Measurements from ENCODE around the gene NRAS. TPM values are rescaled to one million over a fixed set of nuclear protein-coding genes. Genes with fewer than 3 reads are reported as not detected.

Gene NRAS
- total and polyA plus RNA-seq, 9 of the 15 experiments (the other 6 are each of a cell fraction or from before 2014, with no cell fraction given) = 40.7 to 94.5 (median 75.4) TPM

DNA sequence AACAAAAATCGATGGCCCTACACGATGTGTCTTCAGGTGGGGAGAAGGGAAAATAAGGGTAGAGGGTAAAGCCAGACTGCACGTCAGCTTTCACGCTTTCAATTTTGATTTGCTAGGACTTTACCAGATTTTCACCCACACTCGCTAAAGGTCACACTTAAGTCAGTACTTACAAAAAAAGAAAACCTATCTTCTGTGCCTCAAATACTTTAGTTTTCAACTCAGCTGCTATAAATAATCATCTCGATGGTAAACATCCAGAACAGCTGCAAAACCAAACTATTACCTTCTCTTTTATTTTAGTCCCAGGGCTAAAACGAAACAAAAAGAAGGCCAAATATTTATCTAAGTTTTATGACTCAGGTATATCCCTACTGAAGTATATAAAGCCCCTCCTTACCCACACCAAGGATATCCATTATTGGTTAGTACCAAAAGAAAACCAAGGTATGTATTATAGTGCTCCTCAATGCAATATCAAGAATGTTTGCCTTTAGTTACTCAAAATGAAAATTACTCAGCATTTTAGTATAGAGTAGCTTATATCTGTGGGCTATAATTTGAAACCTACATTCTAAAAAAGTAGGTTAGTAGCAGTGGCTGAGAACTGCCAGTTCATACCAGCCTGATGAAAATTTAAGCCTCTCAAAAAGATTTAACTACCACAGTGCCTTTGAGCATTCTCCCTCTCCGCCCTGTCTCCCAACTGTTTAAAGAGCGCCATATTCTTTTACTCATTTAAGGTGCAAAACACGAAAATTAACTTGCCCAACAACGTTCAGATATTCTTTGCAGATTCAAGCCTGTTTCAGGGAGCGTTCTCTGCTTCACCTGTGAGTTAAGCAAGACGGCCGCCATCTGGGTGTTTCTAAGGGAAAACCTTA lies 39.7 kb upstream of the NRAS start:
- peaks cover 56% of the 10 kb centered on the region for H4K20me1 ChIP-seq (replicated peaks; ENCODE audit: control insufficient read depth, insufficient read depth, low read length)
- H3K9ac ChIP-seq (ENCODE audit: insufficient read depth in 1 of 2, low read depth in 2 of 2, low read length in 2 of 2) = peak overlapping the region; percentile 98 to 100
- ChIA-PET CTCF (ENCODE audit: low intra/inter-chr PET ratio) (no interaction called here), POLR2A (interaction anchor here (0.6 to 3.2 kb wide), 12 partner anchors 8 to 1220 kb away, joined by 3 to 17 read pairs (median 5); partner anchors contain the start of gene SIKE1)
- no peaks in the 10 kb centered on the region for H3K27me3 ChIP-seq (ENCODE audit: control insufficient read depth in 2 of 2, insufficient read depth in 2 of 2, low read length in 2 of 2)
- DNase-seq (ENCODE audit: extremely low read depth in 1 of 4, low spot score in 3 of 4) (no peak), FAIRE-seq (no peak), ATAC-seq (no peak)
- peak overlapping the region; percentile 100 for H3K27ac ChIP-seq (ENCODE audit: extremely low read depth, low read depth, low read length)
- no TSS peak for BruUV-seq (replicated peaks)
- intact Hi-C loops (cut with micrococcal nuclease) = loop anchor here (2.0 to 10.0 kb wide), 3 partner anchors 39 to 411 kb away; partner anchors contain the start of genes BCAS2 and NRAS
- H3K4me1 ChIP-seq (replicated peaks in 1 of 2; ENCODE audit: control insufficient read depth in 2 of 2, insufficient read depth in 2 of 2, low read length in 2 of 2) = peaks cover 3 to 33% of the 10 kb centered on the region in 2 experiments; a peak in 4 of 5 replicates
- H3K36me3 ChIP-seq (ENCODE audit: control insufficient read depth, insufficient read depth, low read length) = peaks cover 43% of the 10 kb centered on the region
- no peaks in the 10 kb centered on the region for H3K9me1 ChIP-seq (ENCODE audit: control insufficient read depth, insufficient read depth, low read length)
- peak overlapping the region; percentile 100 for H3K4me2 ChIP-seq (ENCODE audit: insufficient read depth, low read length)
- peak overlapping the region; percentile 93 for H3K4me3 ChIP-seq
- H3K9me3 ChIP-seq (replicated peaks; ENCODE audit: control insufficient read depth, insufficient read depth, low read depth, low read length) = peaks cover 6% of the 10 kb centered on the region
- no peak overlapping the region for H2AFZ ChIP-seq (ENCODE audit: low read depth, low read length)
- WGBS (ENCODE audit: insufficient coverage, low coverage, missing lambda C conversion rate) = 3% methylated on average over 14 of the region's 14 CpGs
- in situ Hi-C loops (cut with MboI) = no loop called here
- peaks cover 66% of the 10 kb centered on the region for H3K79me2 ChIP-seq (ENCODE audit: control insufficient read depth, insufficient read depth, low read length)
- TF ChIP-seq CSDE1 (IDR thresholded peaks at IDR 0.05) (no peak), CTBP1 (IDR thresholded peaks at IDR 0.05; ENCODE audit: borderline replicate concordance) (no peak), ZC3H4 (CRISPR knock-in tag; IDR thresholded peaks at IDR 0.05; ENCODE audit: borderline replicate concordance) (no peak), KAT8 (IDR thresholded peaks at IDR 0.05; ENCODE audit: low read depth) (no peak), NR2C2 (CRISPR knock-in tag; IDR thresholded peaks at IDR 0.05) (no peak), NR2C2 (tag; IDR thresholded peaks at IDR 0.05) (no peak), ZNF586 (CRISPR knock-in tag; conservative IDR thresholded peaks at IDR 0.05) (no peak), BCL6 (CRISPR knock-in tag; IDR thresholded peaks at IDR 0.05) (no peak), ZNF79 (CRISPR knock-in tag; IDR thresholded peaks at IDR 0.05; ENCODE audit: low read depth) (no peak), CHCHD3 (CRISPR knock-in tag; IDR thresholded peaks at IDR 0.05) (no peak), ZNF444 (CRISPR knock-in tag; IDR thresholded peaks at IDR 0.05) (no peak), HDGF (IDR thresholded peaks at IDR 0.05) (no peak), RB1 (IDR thresholded peaks at IDR 0.05; ENCODE audit: low read depth) (no peak), YY1 (IDR thresholded peaks at IDR 0.05; ENCODE audit: borderline replicate concordance in 1 of 3, control insufficient read depth in 1 of 3, extremely low read depth in 1 of 3, insufficient read depth in 3 of 3, insufficient read length in 1 of 3, insufficient replicate concordance in 2 of 3, low read depth in 1 of 3, low read length in 2 of 3) (peak in 1 of 3 experiments; percentile 45), TARDBP (IDR thresholded peaks at IDR 0.05) (no peak), MAZ (CRISPR knock-in tag; conservative IDR thresholded peaks at IDR 0.05 in 1 of 2, IDR thresholded peaks at IDR 0.05 in 1 of 2) (0 out of 4 replicates have a peak, but pooled peaks of 1 of the 2 experiments have one; percentile 18), ZNF780A (CRISPR knock-in tag; IDR thresholded peaks at IDR 0.05) (no peak), SETDB1 (IDR thresholded peaks at IDR 0.05; ENCODE audit: low read length) (no peak)
- TF ChIP-seq, protein P1, sequence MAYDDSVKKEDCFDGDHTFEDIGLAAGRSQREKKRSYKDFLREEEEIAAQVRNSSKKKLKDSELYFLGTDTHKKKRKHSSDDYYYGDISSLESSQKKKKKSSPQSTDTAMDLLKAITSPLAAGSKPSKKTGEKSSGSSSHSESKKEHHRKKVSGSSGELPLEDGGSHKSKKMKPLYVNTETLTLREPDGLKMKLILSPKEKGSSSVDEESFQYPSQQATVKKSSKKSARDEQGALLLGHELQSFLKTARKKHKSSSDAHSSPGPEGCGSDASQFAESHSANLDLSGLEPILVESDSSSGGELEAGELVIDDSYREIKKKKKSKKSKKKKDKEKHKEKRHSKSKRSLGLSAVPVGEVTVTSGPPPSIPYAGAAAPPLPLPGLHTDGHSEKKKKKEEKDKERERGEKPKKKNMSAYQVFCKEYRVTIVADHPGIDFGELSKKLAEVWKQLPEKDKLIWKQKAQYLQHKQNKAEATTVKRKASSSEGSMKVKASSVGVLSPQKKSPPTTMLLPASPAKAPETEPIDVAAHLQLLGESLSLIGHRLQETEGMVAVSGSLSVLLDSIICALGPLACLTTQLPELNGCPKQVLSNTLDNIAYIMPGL (CRISPR knock-in tag; IDR thresholded peaks at IDR 0.05) = no peak
- TF ChIP-seq, protein P2, sequence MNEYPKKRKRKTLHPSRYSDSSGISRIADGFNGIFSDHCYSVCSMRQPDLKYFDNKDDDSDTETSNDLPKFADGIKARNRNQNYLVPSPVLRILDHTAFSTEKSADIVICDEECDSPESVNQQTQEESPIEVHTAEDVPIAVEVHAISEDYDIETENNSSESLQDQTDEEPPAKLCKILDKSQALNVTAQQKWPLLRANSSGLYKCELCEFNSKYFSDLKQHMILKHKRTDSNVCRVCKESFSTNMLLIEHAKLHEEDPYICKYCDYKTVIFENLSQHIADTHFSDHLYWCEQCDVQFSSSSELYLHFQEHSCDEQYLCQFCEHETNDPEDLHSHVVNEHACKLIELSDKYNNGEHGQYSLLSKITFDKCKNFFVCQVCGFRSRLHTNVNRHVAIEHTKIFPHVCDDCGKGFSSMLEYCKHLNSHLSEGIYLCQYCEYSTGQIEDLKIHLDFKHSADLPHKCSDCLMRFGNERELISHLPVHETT (CRISPR knock-in tag; conservative IDR thresholded peaks at IDR 0.05 in 1 of 2, IDR thresholded peaks at IDR 0.05 in 1 of 2) = no peak
